NCI-H774 (cell line): ENCODE measurements around the gene MADCAM1.
"Not testable (repeated sequence)": the region's sequence is repeated elsewhere in the genome, so short reads cannot be mapped to it uniquely, and the experiment has no call there.

Experiments
- DNase-seq: peaks from one replicate; lab custom pipeline; 2025; lab: John Stamatoyannopoulos, UW

MADCAM1 gene

GRCh38 chr19:465056-465816 is 31.1 kb upstream of the MADCAM1 start:
- DNase-seq: no peak

- DNase-seq: no peak
These were observed 28.7 kb upstream of the MADCAM1 start for GRCh38 chr19:467554-467953.

- DNase-seq: no peak
These were observed 27.6 kb upstream of the MADCAM1 start for GRCh38 chr19:468587-469256.

DNA sequence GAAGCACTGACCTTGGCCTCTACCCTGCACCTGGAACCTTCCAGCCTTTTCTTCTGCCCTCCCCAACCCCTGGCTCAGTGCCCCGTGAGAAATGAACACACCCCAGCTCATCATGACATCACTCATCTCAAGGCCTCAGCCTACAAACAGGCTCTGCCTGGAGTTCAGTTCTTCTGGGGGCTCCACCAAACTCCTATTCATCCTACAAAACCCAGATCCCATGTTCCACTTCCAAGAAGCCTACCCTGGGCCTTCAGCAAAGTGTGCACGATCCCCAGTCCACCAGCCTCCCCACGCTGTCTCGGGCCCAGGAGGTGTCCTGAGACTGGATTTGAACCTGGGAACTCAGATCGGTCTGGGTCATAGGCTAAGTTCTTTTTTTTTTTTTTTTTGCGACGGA is 26.5 kb upstream of the MADCAM1 start:
- no peak for DNase-seq

- DNase-seq: no peak
These were observed 25.6 kb upstream of the MADCAM1 start for GRCh38 chr19:470701-471100.

DNA sequence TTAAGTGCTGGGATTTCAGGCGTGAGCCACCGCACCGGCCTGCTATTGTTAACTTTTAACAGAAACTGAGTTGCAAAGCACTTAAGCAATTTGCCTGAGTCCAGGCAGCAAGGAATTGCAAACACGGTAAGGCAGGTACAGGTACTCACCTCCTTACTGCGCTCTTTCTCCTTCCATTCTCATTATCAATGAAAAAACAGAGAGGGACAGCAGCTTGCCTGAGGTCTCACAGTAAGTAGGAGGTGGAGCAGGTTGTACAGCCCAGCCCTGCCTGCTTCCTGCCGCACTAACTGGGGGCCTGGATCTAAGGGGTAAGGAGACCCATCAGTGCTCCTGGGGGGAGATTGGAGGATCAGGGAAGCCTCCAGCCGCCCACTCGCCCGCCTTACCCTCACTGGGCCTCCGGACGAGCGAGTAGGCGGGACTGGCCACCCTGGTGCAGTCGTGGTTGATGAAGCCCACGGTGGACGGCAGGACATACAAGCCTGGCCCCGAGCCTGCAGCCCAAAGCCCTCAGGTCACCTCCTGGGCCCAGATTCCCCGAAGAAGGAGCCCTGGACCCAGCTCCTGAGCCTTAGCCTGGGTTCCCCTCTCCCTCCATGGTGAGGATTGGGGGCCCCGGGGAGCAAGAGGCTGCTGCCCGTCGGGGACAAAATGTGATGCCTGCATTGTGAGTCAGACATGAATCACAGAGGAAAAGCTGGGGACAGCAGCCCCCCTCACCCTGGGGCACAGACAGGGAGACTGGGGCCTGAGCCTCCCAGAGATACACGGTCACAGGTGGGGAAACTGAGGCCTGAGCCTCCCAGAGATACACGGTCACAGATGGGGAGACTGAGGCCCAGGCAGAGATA is 24.1 kb upstream of the MADCAM1 start:
- DNase-seq: no peak

DNA sequence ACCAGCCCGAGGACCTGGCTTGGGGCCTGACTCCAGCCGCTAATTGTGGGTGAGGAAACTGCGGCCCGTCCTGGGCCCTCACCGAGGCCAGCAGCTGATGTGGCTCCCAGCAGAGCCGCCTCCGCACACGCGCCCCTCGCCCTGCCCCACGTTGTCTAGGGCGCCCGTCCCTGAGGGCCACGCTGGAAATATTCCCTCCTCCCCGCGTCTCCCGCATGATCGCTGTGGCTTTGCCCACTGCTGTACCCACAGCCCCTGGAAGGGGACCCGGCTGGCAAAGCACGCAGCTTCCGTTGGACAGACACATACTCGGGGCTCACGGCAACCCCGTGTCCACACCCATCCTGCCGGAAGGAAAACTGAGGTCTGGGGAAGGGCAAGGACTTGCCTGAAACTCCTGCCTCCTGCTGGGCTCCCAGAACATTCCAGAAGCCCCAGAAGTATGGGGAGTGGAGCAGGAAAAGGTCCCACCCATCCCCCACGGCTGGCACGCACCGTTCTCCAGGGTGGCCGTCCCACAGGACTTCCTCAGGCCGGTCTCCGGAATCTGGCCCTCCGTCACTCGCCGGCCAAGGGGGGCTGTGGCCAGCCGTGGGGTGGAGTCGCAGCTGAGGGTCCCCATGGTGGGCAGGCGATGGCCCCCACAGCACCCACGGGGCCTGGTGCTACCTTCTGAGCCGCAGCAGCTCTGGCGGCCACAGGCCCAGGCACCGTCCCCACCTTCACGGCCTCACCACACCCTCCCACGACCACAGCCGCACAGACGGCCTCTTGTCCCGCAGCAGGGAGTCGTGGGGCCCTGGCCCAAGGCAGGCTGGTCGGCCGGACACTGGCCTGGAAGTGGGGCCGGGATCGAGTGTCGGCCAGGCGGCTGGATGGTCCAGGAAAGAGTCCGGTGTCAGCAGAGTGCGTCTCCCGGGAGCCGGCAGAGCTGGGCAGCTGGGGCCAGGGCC is 21.9 kb upstream of the MADCAM1 start:
- no peak for DNase-seq

DNA sequence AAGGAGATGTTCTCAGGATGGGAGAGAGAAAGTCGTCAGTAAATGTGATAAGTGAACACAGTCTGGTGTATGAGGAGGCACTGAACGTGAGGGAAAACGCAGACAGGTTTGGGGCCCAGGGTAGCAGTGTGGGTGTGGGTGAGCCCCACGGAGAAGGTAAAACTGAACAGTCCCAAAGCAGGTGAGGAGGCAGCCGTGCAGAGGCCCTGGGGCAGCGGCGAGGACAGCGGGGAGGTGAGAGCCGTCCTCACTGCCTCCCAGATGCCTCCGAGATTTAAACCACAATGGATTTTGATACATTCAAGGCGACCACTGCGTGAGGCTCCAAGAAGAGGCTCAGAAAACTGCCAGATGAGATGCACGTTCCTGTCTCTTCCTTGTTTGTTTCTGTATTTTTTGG is 20.9 kb upstream of the MADCAM1 start:
- DNase-seq: no peak

DNA sequence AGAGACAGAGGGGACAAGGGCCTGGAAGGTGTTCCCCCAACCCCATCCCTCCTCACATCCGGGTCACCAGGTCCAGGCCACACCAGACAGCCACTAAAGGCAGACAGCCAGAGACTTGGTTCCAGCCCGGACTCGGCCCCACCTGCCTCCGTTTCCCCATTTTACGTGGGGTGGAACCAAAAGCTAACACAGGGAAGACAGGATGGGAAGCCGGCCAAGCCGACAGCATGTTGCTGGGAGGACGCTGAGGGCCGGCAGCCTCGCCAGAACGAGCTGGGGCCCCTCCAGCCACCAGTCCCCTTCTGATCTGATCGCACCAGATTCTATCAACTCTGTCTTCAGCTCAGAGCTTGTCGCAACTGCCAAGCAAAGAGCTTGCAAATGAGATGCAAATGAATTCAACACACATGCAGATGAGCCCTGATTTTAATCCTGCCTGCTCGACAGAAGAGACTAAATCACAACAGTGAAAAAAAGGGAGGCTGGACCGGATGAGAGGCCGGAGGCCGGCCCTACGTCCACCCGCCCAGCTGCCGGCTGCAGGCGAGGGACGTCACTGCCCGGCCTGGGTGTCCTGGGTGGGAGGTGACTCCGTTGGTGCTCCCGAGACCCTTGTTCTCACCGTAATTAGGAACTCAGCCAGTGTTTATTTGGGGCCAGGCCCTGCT is 17.9 kb upstream of the MADCAM1 start:
- DNase-seq: no peak

GRCh38 chr19:478976-479375 is 17.3 kb upstream of the MADCAM1 start:
- DNase-seq: no peak

DNA sequence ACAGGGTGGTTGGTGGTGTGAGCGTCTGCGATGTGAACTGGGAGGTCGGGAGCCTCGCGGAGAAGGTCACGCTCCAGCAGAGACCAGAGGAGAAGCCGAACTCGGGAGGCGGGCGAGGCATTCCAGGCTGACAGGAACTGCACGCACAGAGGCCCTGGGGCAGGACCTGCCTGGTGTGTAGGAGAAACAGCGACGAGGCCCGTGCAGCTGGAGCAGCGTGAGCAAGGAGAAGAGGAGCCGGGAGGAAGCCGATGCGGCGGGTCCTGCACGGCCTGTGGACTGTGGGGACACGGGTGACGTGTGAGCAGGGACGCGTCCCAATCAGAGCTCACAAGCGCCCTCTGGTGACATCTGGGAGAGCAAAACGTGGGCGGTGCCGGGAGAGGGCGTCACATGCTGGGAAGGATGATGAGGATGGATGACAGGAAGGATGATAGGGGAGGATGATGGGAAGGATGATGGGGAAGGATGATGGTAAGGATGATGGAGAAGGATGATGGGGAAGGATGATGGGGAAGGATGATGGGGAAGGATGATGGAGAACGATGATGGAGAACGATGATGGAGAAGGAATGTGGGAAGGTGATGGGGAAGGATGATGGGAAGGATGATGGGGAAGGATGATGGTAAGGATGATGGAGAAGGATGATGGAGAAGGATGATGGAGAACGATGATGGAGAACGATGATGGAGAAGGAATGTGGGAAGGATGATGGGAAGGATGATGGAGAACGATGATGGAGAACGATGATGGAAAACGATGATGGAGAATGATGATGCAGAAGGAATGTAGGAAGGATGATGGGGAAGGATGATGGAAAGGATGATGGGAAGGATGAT is 16.1 kb upstream of the MADCAM1 start:
- DNase-seq: peak; percentile 61

DNA sequence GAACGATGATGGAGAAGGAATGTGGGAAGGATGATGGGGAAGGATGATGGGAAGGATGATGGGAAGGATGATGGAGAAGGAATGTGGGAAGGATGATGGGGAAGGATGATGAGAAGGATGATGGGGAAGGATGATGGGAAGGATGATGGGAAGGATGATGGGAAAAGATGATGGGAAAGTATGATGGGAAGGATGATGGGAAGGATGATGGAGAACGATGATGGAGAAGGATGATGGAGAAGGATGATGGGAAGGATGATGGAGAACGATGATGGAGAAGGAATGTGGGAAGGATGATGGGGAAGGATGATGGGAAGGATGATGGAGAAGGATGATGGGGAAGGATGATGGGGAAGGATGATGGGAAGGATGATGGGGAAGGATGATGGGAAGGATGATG is 15.2 kb upstream of the MADCAM1 start:
- not testable (repeated sequence) for DNase-seq

- DNase-seq: no peak
These were observed 13.9 kb upstream of the MADCAM1 start for GRCh38 chr19:482186-483041.

GRCh38 chr19:483332-484072 is 12.8 kb upstream of the MADCAM1 start:
- no peak for DNase-seq

DNA sequence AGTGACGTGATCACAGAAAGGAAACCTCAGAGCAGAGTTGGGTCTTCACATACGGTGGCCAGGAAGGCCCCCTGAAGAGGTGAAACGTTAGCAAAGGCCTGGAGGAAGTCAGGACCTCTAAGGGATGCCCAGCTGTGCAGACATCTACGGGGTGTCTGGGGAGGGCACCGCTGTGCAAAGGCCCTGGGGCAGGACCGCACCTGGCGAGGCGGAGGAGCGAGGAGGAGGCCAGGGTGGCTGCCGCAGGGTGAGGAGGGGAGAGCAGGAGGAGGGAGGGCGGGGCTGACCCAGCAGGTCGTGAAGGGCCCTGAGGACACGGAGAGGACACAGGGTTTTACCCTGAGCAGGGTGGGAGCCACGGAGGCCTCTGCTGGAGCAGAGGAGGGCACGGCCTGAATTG is 11.8 kb upstream of the MADCAM1 start:
- no peak for DNase-seq

DNA sequence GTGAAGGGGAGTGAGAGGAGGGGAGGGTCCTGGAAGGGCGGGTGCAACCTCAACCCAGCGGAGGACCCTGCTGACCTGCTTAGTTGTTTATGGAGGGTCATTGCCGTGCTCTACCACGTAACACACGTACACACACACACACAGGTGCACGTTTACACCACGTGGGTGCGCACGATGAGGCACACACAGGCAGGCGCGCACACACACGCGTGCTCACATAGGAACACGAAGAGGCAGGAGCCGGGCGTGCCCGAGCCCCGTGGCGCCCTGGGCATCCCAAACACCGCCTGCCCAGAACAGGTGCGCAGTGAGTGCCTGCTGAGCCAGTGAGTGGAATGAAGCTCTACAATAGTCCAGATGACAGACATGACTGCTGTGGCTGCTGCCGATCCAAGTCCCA is 11.2 kb upstream of the MADCAM1 start:
- DNase-seq: no peak

DNA sequence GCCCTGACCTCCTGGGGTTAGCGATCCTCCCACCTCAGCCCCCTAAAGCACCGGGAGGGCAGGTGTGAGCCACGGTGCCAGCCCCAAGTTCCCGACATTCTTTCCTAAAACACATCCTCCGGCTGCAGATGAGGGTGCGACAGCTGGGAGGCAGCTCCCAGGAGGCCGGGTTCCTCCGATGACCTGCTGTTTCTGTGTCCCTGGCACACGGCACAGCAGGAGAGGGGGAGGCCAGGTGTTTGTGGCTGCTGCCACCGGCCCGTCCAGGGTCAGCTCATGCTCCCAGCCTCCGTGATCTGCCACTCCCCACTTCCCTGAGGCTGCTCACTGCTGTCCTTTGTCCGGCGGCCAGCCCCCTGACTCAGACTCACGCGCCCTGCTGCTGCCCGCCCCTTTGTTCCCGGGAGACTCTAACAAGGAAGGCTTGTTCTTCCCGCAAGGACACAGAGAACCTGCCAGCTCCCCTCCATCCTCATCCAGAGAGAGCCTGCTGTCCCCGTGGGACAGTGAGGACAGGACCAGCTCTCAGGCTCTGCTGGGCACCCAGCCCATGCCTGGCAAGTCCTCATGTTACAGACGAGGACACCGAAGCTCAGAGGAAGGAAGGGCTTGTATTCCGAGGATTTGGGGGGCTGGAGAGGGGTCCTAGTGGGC is 10.6 kb upstream of the MADCAM1 start:
- DNase-seq: no peak
